GM23338 (cell line): Measurements from ENCODE around the gene CYB5R4. TPM values are rescaled to one million over a fixed set of nuclear protein-coding genes. Genes with fewer than 3 reads are reported as not detected.

Experiments used
- ATAC-seq: fragments of 200-7000 bp; cut with Tn5 transposase; 3 replicates; pipeline ENCODE4 v1.9.1; 2020
- DNase-seq: peaks from one replicate; pipeline ENCODE4 v3.0.0-alpha.2; 2015; ENCODE audit warnings: low spot score
- H2AFZ ChIP-seq: fragments of 200-600 bp; sonication (generic); 2 replicates; pipeline ENCODE4 v1.8.0; 2016; ENCODE audit warnings: antibody characterized with exemption, mild to moderate bottlenecking, moderate library complexity
- H3F3A ChIP-seq: fragments of 200-600 bp; sonication (generic); replicated peaks from 2 replicates; pipeline ENCODE4 v1.8.0; 2017; ENCODE audit warnings: antibody characterized with exemption, mixed run types, low read depth
- H3K27ac ChIP-seq: fragments of 200-600 bp; sonication (generic); 2 replicates; pipeline ENCODE4 v1.6.1; 2016; ENCODE audit warnings: low read depth
- H3K27me3 ChIP-seq: fragments of 200-600 bp; sonication (generic); 2 replicates; pipeline ENCODE4 v1.8.0; 2016; ENCODE audit warnings: mild to moderate bottlenecking, mixed run types, moderate library complexity; ENCODE audit not compliant: insufficient read depth
- H3K36me3 ChIP-seq: fragments of 200-600 bp; sonication (generic); 2 replicates; pipeline ENCODE4 v1.8.0; 2016; ENCODE audit warnings: mild to moderate bottlenecking; ENCODE audit not compliant: insufficient read depth
- H3K4me1 ChIP-seq: fragments of 200-600 bp; sonication (generic); 2 replicates; pipeline ENCODE4 v1.8.0; 2016; ENCODE audit warnings: mild to moderate bottlenecking, moderate library complexity; ENCODE audit not compliant: insufficient read depth
- H3K4me2 ChIP-seq: fragments of 200-600 bp; sonication (generic); 2 replicates; pipeline ENCODE4 v1.7.1; 2017; ENCODE audit warnings: mixed run types
- H3K4me3 ChIP-seq: fragments of 200-600 bp; sonication (generic); 2 replicates; pipeline ENCODE4 v1.6.1; 2016; ENCODE audit warnings: mixed run types
- H3K79me2 ChIP-seq: fragments of 200-600 bp; sonication (generic); replicated peaks from 2 replicates; pipeline ENCODE4 v1.8.0; 2017; ENCODE audit warnings: mild to moderate bottlenecking; ENCODE audit not compliant: insufficient read depth
- H3K9me2 ChIP-seq: fragments of 200-600 bp; sonication (generic); 2 replicates; pipeline ENCODE4 v1.8.0; 2017; ENCODE audit not compliant: insufficient read depth
- H4K20me1 ChIP-seq: fragments of 200-600 bp; sonication (generic); replicated peaks from 2 replicates; pipeline ENCODE4 v1.8.0; 2017; ENCODE audit warnings: mild to moderate bottlenecking; ENCODE audit not compliant: insufficient read depth
- H3K27ac Mint-ChIP-seq: 2 replicates; pipeline ENCODE4 v1.8.0; 2020; ENCODE audit warnings: inconsistent platforms, mild to moderate bottlenecking, moderate library complexity, mixed read lengths
- H3K27me3 Mint-ChIP-seq: 3 replicates; pipeline ENCODE4 v1.8.0; 2022; ENCODE audit warnings: low read depth, mild to moderate bottlenecking, moderate library complexity, mixed read lengths, inconsistent platforms; ENCODE audit not compliant: insufficient read depth, poor library complexity
- H3K36me3 Mint-ChIP-seq: 3 replicates; pipeline ENCODE4 v1.8.0; 2021; ENCODE audit warnings: low read depth, mild to moderate bottlenecking, inconsistent platforms, moderate library complexity, mixed read lengths
- H3K4me1 Mint-ChIP-seq: 3 replicates; pipeline ENCODE4 v1.8.0; 2020; ENCODE audit warnings: mild to moderate bottlenecking, inconsistent platforms, mixed read lengths
- H3K4me3 Mint-ChIP-seq: 3 replicates; pipeline ENCODE4 v1.8.0; 2021; ENCODE audit warnings: moderate library complexity, mild to moderate bottlenecking, inconsistent platforms, mixed read lengths
- H3K9me3 Mint-ChIP-seq: 3 replicates; pipeline ENCODE4 v1.8.0; 2020; ENCODE audit warnings: moderate library complexity, mild to moderate bottlenecking, inconsistent platforms, mixed read lengths
- ETS1 ChIP-seq: IDR thresholded peaks from 2 replicates; pipeline ENCODE4 v1.6.1; 2016; ENCODE audit warnings: antibody characterized with exemption
- EZH2 ChIP-seq: fragments of 200-600 bp; sonication (generic); IDR thresholded peaks from one replicate; pipeline ENCODE4 v1.8.0; 2017; ENCODE audit warnings: antibody characterized with exemption, mild to moderate bottlenecking, low read depth; ENCODE audit not compliant: unreplicated experiment
- JUNB ChIP-seq: IDR thresholded peaks from one replicate; pipeline ENCODE4 v1.6.1; 2016; ENCODE audit warnings: antibody characterized with exemption; ENCODE audit not compliant: unreplicated experiment
- NANOG ChIP-seq: IDR thresholded peaks from 2 replicates; pipeline ENCODE4 v1.6.1; 2016; ENCODE audit warnings: antibody characterized with exemption, borderline replicate concordance
- POLR2AphosphoS5 ChIP-seq: IDR thresholded peaks from 2 replicates; pipeline ENCODE4 v1.6.1; 2016; ENCODE audit warnings: antibody characterized with exemption, low read depth
- REST ChIP-seq: IDR thresholded peaks from one replicate; pipeline ENCODE4 v1.6.1; 2018; ENCODE audit warnings: antibody characterized with exemption; ENCODE audit not compliant: unreplicated experiment
- ZNF114 ChIP-seq: fragments of 250-450 bp; sonication (Bioruptor Pico); IDR thresholded peaks from 2 replicates; pipeline ENCODE4 v1.5.0; 2020; ENCODE audit warnings: mild to moderate bottlenecking, moderate library complexity
- ZNF331 ChIP-seq: fragments of 250-450 bp; sonication (Bioruptor Pico); IDR thresholded peaks from 2 replicates; pipeline ENCODE4 v1.5.0; 2020; ENCODE audit warnings: low read depth, mild to moderate bottlenecking, moderate library complexity
- ZNF462 ChIP-seq: fragments of 250-450 bp; sonication (Bioruptor Pico); IDR thresholded peaks from 2 replicates; pipeline ENCODE4 v1.5.0; 2020; ENCODE audit warnings: mild to moderate bottlenecking, moderate library complexity
- polyA plus RNA-seq: library from polyadenylated mRNA; unstranded; fragments of >200 nt; fragmentation: Nextera tagmentation; extraction: Ambion mirVana; gene quantifications from 2 replicates; pipeline ENCODE4 v1.2.1, GENCODE V29; 2016
- total RNA-seq: library from RNA; depleted of rRNA; stranded (reverse); fragments of >200 nt; shearing (Covaris generic); gene quantifications from 2 replicates; pipeline ENCODE4 v1.2.3, GENCODE V29; 2014

CYB5R4 gene
- total and polyA plus RNA-seq, 2 experiments from 2014 or later: 8.9 to 17.2 TPM

GRCh38 chr6:83854001-83854501 lies 5.4 kb upstream of the CYB5R4 start:
- H4K20me1 ChIP-seq: no peaks in the 10 kb centered on the region
- H3K4me3 ChIP-seq: peak overlapping the region; percentile 79
- ATAC-seq (peak; percentile 82), DNase-seq (peak; percentile 72)
- H3K4me3 Mint-ChIP-seq: peak overlapping the region; percentile 86
- no peaks in the 10 kb centered on the region for H3K79me2 ChIP-seq
- H3K27ac ChIP-seq: no peak overlapping the region
- H3K9me2 ChIP-seq: no peaks in the 10 kb centered on the region
- 0 out of 2 replicates have a peak, but pooled peaks cover 12% of the 10 kb centered on the region for H3K4me1 ChIP-seq
- H3K27ac Mint-ChIP-seq: no peak overlapping the region
- no peak for TF ChIP-seq ETS1
- no peak for TF ChIP-seq REST
- no peak for TF ChIP-seq EZH2
- TF ChIP-seq ZNF114 (CRISPR knock-in tag): no peak
- no peak for TF ChIP-seq JUNB
- 0 out of 2 replicates have a peak, but pooled peaks have one; percentile 23 for TF ChIP-seq POLR2AphosphoS5
- TF ChIP-seq NANOG: no peak
- TF ChIP-seq ZNF331: no peak
- TF ChIP-seq ZNF462: no peak
- H3K36me3 ChIP-seq: no peaks in the 10 kb centered on the region
- no peaks in the 10 kb centered on the region for H3F3A ChIP-seq
- H3K27me3 ChIP-seq: peaks cover 49% of the 10 kb centered on the region
- H2AFZ ChIP-seq: peak overlapping the region; percentile 98
- H3K27me3 Mint-ChIP-seq: peaks cover 29% of the 10 kb centered on the region
- no peaks in the 10 kb centered on the region for H3K9me3 Mint-ChIP-seq
- H3K36me3 Mint-ChIP-seq: no peaks in the 10 kb centered on the region
- peak overlapping the region; percentile 92 for H3K4me2 ChIP-seq
- peaks cover 14% of the 10 kb centered on the region for H3K4me1 Mint-ChIP-seq
